AG04450 (cell line): Measurements from ENCODE around the gene BAZ1A. TPM values are rescaled to one million over a fixed set of nuclear protein-coding genes. Genes with fewer than 3 reads are reported as not detected.

Source experiments
- CTCF ChIA-PET: fragments of 300-600, 350-600 bp; formaldehyde crosslinking; extraction: SDS; loops from one replicate; lab custom pipeline; 2022; ENCODE audit warnings: antibody characterized with exemption, inconsistent platforms; lab: Charles Lee
- POLR2A ChIA-PET: fragments of 350-600 bp; formaldehyde crosslinking; extraction: SDS; loops from one replicate; lab custom pipeline; 2021; ENCODE audit warnings: antibody characterized with exemption, inconsistent platforms; lab: Yijun Ruan, JAX
- DNase-seq: peaks from one replicate; pipeline ENCODE4 v3.0.0-alpha.2; 2011; ENCODE audit warnings: low read depth, low spot score
- H3K27ac ChIP-seq: one replicate; pipeline ENCODE4 v1.5.1; 2012; ENCODE audit warnings: low read depth, low read length, control low read depth
- H3K27me3 ChIP-seq: one replicate; pipeline ENCODE4 v1.6.0; 2012; ENCODE audit warnings: low read length; ENCODE audit not compliant: control insufficient read depth, insufficient read depth
- H3K4me3 ChIP-seq: 2 replicates; pipeline ENCODE4 v1.5.1; 2011; ENCODE audit warnings: mild to moderate bottlenecking, low read depth, low read length, control low read depth
- H3K9me3 ChIP-seq: 2 replicates; pipeline ENCODE4 v1.5.1; 2012; ENCODE audit warnings: low read length; ENCODE audit not compliant: control insufficient read depth, insufficient read depth
- polyA plus RNA-seq: library from polyadenylated mRNA; depleted of rRNA; stranded (reverse); fragments of >200 nt; gene quantifications from 2 replicates; pipeline ENCODE4 v1.2.3, GENCODE V29; 2011
- TF ChIP-seq, protein P1 (sequence below): IDR thresholded peaks from 2 replicates; pipeline ENCODE4 v1.5.1; 2011; ENCODE audit warnings: low read depth, low read length, control low read depth, inconsistent platforms

BAZ1A gene
- polyA plus RNA-seq, 1 experiment: 31.5 TPM

DNA sequence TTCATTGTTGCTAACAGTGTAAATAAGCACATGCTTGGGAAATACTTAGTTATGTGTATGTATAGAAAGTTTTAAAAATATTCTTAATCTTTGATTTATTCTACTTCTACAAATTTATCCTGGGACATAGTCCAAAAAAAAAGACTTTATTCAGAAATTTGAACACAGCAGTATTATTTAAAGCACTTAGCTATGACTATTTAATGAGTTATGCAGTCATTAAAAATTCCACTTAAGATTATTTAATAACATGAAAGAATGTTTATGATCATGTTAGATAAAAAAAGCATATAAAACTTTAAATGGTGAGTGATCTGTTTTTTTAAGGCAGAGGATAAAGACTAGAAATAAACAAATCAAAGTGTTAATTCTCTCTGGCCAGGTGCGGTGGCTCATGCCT, 78.3 kb downstream of the BAZ1A start:
- H3K4me3 ChIP-seq: no peak overlapping the region
- ChIA-PET CTCF (interaction anchor here (1.0 kb wide), 1 partner anchor 74 kb away, joined by 3 read pairs; no protein-coding TSS in a partner anchor), POLR2A (no interaction called here)
- TF ChIP-seq, protein P1, sequence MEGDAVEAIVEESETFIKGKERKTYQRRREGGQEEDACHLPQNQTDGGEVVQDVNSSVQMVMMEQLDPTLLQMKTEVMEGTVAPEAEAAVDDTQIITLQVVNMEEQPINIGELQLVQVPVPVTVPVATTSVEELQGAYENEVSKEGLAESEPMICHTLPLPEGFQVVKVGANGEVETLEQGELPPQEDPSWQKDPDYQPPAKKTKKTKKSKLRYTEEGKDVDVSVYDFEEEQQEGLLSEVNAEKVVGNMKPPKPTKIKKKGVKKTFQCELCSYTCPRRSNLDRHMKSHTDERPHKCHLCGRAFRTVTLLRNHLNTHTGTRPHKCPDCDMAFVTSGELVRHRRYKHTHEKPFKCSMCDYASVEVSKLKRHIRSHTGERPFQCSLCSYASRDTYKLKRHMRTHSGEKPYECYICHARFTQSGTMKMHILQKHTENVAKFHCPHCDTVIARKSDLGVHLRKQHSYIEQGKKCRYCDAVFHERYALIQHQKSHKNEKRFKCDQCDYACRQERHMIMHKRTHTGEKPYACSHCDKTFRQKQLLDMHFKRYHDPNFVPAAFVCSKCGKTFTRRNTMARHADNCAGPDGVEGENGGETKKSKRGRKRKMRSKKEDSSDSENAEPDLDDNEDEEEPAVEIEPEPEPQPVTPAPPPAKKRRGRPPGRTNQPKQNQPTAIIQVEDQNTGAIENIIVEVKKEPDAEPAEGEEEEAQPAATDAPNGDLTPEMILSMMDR: no peak
- no peak overlapping the region for H3K27ac ChIP-seq
- no peak for DNase-seq
- no peaks in the 10 kb centered on the region for H3K27me3 ChIP-seq
- H3K9me3 ChIP-seq: peaks cover 7% of the 10 kb centered on the region

DNA sequence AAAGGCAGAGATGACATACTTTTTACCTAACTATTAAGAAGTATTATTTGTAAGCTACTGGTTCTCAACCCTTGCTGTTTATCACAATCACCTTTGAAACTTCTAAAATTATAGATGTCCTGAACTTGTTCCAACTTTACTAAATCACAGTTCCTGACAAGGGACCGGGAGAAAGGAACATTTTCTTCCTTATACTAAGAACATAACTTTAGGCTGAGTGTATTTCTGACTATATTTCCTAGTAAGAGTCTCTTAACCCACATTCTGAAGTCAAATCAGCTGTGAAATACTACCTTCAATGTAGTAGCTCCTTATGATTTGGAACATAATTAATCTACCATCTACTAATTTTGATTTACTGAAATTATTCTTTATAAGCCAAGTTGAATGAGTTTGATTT, 80.2 kb downstream of the BAZ1A start:
- Histone ChIP-seq H3K4me3 (no peak overlapping the region), H3K9me3 (peaks cover 7% of the 10 kb centered on the region), H3K27me3 (no peaks in the 10 kb centered on the region), H3K27ac (no peak overlapping the region)
- TF ChIP-seq, protein P1: no peak
- ChIA-PET POLR2A (no interaction called here), CTCF (interaction anchor here (1.4 kb wide), 1 partner anchor 122 kb away, joined by 5 read pairs; no protein-coding TSS in a partner anchor)
- no peak for DNase-seq

DNA sequence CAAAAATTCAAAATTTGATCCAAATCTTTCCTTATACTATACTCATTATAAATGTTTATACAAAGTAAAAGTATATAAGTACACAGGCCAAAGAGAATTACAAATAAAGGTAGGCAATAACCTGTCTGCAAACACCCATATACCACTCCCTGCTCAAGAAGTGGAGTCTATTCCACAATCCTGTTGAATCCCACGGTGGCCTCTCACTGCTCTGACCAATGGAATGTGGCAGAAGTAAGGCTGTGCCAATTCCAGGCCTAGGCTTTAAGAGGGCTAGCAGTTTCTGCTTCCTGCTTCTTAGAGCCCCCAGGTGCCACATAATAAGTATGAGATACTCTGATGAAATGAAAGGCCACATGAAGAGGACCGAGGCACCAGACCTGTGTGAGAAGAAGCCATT, 80.9 kb downstream of the BAZ1A start:
- no peaks in the 10 kb centered on the region for H3K27me3 ChIP-seq
- TF ChIP-seq, protein P1: no peak
- H3K9me3 ChIP-seq: peaks cover 7% of the 10 kb centered on the region
- ChIA-PET POLR2A (interaction anchor here (0.6 kb wide), 1 partner anchor 1032 kb away, joined by 4 read pairs; the partner anchor contains the start of gene BRMS1L), CTCF (interaction anchor here (1.4 kb wide), 1 partner anchor 121 kb away, joined by 5 read pairs; no protein-coding TSS in a partner anchor)
- H3K4me3 ChIP-seq: no peak overlapping the region
- no peak overlapping the region for H3K27ac ChIP-seq
- no peak for DNase-seq

DNA sequence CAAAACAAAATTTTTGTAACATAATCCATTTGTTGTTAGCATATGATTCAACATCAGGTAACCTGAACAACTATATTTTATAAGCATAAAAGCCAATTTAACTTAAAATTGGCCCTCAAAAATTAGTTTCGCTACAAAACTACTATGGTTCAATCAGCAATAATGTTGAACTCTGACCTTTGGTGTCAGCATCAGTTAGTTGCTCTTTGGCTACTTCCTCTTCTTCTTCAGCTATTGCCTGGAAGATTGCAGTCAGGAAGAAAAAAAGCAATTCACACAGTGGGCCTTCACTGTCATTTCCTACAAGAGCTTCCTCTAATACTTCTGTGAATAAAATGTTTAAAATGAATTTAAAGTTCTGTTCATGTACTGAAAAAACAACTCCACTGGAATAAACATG, 82.6 kb downstream of the BAZ1A start:
- no peak overlapping the region for H3K4me3 ChIP-seq
- DNase-seq: no peak
- H3K27me3 ChIP-seq: no peaks in the 10 kb centered on the region
- peaks cover under 1% of the 10 kb centered on the region; the same call in 1 of the 2 replicates for H3K9me3 ChIP-seq
- TF ChIP-seq, protein P1: no peak
- no peak overlapping the region for H3K27ac ChIP-seq
- CTCF ChIA-PET: interaction anchor here (0.7 kb wide), 1 partner anchor 69 kb away, joined by 3 read pairs; no protein-coding TSS in a partner anchor
- POLR2A ChIA-PET: no interaction called here

DNA sequence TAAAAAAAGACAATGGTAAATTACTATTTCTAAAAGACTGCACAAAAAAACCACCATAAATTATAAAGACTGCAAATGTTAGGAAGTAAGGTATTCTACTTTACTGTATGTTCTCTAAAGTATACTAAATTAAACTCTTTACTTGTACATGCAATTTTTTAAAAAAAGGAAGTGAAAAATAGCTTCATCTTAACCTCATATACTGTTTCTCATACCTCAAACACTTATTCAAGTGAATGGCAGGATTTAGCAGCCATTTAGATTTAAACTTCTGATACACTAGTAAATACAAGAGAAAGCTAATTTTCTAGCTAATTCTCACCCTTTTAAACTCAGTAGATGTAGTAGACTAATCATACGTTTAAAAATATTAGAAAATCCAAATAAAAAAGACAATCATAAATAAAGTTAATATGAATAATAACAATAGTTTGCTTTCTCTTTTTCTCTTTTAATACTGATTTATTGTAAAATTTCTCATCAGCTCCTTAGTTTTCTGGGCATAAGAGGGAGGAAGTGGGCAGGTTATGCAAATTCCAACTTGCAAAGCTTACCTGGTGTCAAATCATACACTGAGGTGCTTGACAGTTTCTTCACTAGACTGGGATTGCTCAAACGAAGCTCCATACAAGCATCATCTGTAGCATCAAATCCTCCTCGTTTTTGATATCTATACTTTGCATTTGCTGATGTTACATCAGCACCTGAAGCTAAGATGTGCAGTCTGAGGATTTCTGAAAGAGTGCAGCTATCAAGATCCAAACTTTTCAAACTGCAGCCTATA, 89.7 kb downstream of the BAZ1A start:
- POLR2A ChIA-PET: no interaction called here
- Histone ChIP-seq H3K9me3 (no peaks in the 10 kb centered on the region; the same call in 1 of the 2 replicates), H3K27ac (no peak overlapping the region), H3K27me3 (no peaks in the 10 kb centered on the region), H3K4me3 (no peak overlapping the region)
- DNase-seq: no peak
- CTCF ChIA-PET: interaction anchor here (0.9 to 1.1 kb wide), 2 partner anchors 63 kb away, joined by 3 to 4 read pairs; no protein-coding TSS in a partner anchor
- TF ChIP-seq, protein P1: no peak
